AG09319 (cell line): ENCODE results near the gene RABGAP1L.
"Not testable (repeated sequence)": the region's sequence is repeated elsewhere in the genome, so short reads cannot be mapped to it uniquely, and the experiment has no call there.

Experiments used
- DNase-seq: peaks from one replicate; pipeline ENCODE4 v3.0.0-alpha.2; 2010; ENCODE audit warnings: low read depth; ENCODE audit errors: extremely low read depth
- TF ChIP-seq, protein P1 (sequence below): IDR thresholded peaks from 2 replicates; pipeline ENCODE4 v1.5.1; 2011; ENCODE audit warnings: low read depth, mild to moderate bottlenecking, inconsistent platforms, low read length, moderate library complexity

Gene RABGAP1L

GRCh38 chr1:174123843-174124242 is 35.5 kb upstream of the RABGAP1L start:
- TF ChIP-seq, protein P1, sequence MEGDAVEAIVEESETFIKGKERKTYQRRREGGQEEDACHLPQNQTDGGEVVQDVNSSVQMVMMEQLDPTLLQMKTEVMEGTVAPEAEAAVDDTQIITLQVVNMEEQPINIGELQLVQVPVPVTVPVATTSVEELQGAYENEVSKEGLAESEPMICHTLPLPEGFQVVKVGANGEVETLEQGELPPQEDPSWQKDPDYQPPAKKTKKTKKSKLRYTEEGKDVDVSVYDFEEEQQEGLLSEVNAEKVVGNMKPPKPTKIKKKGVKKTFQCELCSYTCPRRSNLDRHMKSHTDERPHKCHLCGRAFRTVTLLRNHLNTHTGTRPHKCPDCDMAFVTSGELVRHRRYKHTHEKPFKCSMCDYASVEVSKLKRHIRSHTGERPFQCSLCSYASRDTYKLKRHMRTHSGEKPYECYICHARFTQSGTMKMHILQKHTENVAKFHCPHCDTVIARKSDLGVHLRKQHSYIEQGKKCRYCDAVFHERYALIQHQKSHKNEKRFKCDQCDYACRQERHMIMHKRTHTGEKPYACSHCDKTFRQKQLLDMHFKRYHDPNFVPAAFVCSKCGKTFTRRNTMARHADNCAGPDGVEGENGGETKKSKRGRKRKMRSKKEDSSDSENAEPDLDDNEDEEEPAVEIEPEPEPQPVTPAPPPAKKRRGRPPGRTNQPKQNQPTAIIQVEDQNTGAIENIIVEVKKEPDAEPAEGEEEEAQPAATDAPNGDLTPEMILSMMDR: no peak
- DNase-seq: no peak

DNA sequence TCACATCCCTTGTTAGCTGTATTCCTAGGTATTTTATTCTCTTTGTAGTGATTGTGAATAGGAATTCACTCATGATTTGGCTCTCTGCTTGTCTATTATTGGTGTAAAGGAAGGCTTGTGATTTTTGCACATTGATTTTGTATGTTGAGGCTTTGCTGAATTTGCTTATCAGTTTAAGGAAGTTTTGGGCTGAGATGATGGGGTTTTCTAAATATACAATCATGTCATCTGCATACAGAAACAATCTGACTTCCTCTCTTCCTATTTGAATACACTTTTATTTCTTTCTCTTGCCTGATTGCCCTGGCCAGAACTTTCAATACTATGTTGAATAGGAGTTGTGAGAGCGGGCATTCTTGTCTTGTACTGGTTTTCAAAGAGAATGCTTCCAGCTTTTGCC is 32.1 kb upstream of the RABGAP1L start:
- DNase-seq: not testable (repeated sequence)

- TF ChIP-seq, protein P1: no peak
- DNase-seq: no peak
Observed at GRCh38 chr1:174131032-174131638, 28.2 kb upstream of the RABGAP1L start.

DNA sequence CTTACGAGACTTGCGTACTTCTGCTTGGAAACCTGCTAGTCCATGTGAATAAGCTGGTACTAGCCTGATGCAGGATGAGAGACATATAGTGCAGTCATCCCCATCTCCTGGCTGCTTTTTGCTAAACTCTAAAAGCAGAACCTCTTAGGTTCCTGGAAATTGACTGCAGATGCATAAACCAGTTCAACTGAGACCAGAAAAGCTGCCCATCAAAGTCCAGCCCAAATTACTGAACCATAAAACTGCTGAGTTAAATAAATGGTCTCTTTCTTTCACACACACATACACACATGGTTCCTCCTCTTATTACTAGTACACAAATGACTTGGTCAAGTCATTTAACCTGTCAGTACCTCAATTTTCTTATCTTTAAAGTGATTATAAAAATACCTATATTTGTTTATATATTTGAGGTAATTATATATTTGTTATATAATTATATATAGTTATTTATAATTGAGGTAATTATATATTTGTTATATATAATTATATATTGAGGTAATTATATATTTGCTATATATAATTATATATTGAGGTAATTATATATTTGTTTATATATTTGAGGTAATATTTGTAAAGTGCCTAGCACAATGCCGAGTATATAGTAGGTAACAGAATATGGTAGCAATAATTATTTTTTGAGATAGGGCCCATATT is 25.2 kb upstream of the RABGAP1L start:
- DNase-seq: no peak
- TF ChIP-seq, protein P1: no peak

DNA sequence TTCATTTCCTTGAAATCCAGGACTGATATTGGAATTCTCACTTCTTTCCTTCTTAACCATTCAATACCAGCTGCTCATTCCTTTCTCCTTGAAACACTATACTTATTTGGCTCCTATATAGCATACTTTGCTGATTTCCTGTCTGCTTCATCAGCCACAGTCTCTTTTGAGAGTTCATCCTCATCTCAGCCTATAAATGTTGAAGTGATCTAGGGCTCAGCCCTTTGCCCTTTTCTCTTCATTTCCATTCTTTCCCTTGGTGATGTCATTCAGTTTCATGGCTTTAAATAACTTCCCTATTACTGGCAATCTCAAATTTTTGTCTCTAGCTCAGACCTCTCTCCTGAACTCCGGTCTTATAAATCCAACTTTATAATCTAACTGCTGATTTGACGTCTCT is 24.1 kb upstream of the RABGAP1L start:
- no peak for DNase-seq
- TF ChIP-seq, protein P1: no peak

- DNase-seq: no peak
- TF ChIP-seq, protein P1: no peak
Observed at GRCh38 chr1:174136714-174137113, 22.6 kb upstream of the RABGAP1L start.

DNA sequence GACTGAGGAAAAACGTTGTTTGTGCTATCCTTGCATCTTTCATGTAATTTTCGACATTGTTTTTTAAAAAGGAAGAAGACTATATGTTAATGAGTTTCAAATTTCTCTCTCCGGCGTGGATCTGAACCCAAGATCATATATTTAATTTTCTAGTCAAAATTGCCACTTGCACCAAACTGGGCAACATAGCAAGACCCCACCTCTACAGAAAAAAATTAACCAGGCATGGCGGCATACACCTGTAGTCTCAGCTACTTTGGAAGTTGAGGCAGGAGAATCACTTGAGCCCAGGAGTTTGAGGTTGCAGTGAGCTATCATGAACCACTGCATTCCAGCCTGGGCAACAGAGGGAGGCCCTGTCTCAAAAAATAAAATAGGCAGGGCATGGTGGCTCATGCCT is 16.5 kb upstream of the RABGAP1L start:
- DNase-seq: no peak
- TF ChIP-seq, protein P1: no peak

DNA sequence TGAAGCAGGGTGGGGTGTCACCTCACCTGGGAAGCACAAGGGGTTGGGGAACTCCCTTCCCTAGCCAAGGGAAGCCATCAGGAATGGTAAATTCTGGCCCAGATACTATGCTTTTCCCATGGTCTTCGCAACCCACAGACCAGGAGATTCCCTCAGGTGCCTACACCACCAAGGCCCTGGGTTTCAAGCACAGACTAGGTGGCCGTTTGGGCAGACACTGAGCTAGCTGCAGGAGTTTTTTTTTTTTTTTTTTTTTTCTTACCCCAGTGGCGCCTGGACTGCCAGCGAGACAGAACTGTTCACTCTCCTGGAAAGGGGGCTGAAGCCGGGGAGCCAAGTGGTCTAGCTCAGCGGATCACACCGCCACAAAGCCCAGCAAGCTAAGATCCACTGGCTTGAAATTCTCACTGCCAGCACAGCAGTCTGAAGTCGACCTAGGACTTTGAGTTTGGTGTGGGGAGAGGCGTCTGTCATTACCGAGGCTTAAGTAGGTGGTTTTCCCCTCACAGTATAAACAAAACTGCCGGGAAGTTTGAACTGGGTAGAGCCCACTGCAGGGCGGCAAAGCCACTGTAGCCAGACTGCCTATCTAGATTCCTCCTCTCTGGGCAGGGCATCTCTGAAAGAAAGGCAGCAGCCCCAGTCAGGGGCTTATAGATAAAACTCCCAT is 15.5 kb upstream of the RABGAP1L start:
- DNase-seq: not testable (repeated sequence)

- not testable (repeated sequence) for DNase-seq
Observed at GRCh38 chr1:174144397-174144783, 14.9 kb upstream of the RABGAP1L start.
